Measurements from ENCODE around the gene ANKZF1. TPM values are rescaled to one million over a fixed set of nuclear protein-coding genes. Genes with fewer than 3 reads are reported as not detected.
A peak's percentile ranks its signal among the peaks of the same experiment; 100 is the strongest.
"Not testable (repeated sequence)": the region's sequence is repeated elsewhere in the genome, so short reads cannot be mapped to it uniquely, and the experiment has no call there.

The ANKZF1 gene
- total RNA-seq, 8 experiments from 2014 or later = 24.3 to 78.1 (median 48.1) TPM

DNA sequence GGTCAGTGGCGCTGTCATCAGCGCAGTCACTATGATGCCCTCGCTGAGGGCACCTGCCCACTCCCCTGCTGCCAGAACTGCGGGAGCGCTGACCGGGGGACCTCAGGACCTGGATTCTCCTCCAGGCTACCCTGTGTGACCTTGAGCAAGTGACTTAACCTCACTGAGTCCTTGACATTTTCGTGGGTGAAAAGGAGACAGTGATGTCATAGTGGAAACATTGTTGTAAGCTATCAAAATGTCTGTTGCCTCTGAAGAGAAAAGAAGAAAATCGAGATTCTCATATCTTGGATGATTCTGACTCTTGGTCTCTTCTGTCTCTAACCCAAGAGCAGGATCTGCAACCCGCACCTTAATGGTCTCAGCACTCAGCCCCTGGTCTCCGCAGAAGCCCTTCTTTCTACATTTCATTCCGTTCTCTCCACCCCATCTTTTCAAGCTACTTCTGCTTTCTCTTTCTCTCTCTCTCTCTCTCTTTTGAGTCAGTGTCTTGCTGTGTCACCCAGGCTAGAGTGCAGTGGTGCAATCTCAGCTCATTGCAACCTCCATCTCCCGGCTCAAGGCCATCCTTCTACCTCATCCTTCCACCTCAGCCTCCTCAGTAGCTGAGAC lies 25.1 kb downstream of the ANKZF1 start:
- Histone ChIP-seq H3K4me1 (replicated peaks in 1 of 2) (peaks cover 13 to 18% of the 10 kb centered on the region in 2 donors), H3K27ac (no peak overlapping the region), H3K4me3 (peak overlapping the region; percentile 23 to 51 (median 30))
- in situ Hi-C loops (cut with MboI; ENCODE audit: low pct_unique_long_range_greater_than_20kb in 2 of 9, low sequenced_read_pairs in 9 of 9, unreplicated experiment in 9 of 9) = no loop called here
- WGBS, 10 experiments = 23 to 71% (median 42%) methylated on average over 1 to 9 of the region's 12 CpGs
- no peak for ATAC-seq (replicated peaks in 6 of 8)

DNA sequence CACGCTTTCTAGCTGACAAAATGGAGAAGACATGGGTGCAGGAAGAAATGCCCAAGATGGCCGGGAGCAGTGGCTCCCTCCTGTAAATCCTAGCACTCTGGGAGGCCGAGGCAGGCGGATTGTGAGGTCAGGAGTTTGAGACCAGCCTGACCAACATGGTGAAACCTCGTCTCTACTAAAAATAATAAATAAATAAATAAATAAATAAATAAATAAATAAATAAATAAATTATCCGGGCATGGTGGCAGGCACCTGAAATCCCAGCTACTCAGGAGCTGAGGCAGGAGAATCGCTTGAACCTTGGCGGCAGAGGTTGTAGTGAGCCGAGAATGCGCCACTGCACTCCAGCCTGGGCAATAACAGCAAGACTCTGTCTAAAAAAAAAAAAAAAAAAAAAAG lies 29.3 kb downstream of the ANKZF1 start:
- in situ Hi-C loops (cut with MboI; ENCODE audit: low pct_unique_long_range_greater_than_20kb in 2 of 9, low sequenced_read_pairs in 9 of 9, unreplicated experiment in 9 of 9); H3K4me1 ChIP-seq (replicated peaks in 1 of 2); ATAC-seq (replicated peaks in 6 of 8); H3K27ac ChIP-seq; H3K4me3 ChIP-seq: not testable (repeated sequence)
- WGBS, 10 experiments = 50 to 100% (median 68%) methylated on average over 1 to 9 of the region's 10 CpGs; no CpG with 5 or more reads in 1 of the 10 experiments

DNA sequence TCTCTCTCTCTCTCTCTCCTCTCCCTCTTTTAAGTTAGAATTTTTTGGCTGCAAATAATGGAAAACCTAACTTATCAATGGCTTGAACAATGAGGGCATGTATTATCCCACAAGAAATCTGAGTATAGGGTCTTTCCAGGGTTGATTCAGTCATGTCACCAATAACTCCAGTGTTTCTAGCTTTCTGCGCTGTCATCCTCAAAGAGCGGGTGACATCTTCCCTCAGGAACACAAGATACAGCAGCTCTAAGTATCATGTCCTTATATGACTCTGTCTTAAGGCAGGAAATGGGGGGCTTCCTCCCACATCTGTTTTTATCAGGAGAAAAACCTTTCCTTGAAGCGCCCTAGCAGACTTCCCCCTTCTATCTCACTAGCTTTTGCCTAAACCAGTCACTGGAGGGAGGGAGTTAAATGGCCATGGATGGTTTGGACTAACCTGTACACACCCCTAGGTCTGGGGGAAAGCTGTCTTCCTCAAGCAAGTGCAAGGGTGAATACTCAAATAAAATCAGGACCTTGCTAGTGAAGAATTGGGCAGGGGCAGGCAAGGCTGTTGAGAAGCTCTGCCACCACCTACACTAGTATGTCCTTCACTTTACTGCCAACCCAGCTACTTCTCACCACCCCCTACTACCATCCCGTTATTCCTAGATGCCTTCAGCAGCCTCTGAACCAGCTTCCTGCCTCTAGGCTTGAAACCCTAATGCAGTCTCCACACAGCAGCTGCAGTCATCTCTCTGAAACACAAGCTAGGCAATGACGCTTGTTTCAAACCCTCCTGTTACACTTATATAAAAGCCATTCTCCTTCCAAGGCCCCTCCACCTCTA lies 31.6 kb downstream of the ANKZF1 start:
- no peak overlapping the region for H3K27ac ChIP-seq
- in situ Hi-C loops (cut with MboI; ENCODE audit: low pct_unique_long_range_greater_than_20kb in 2 of 9, low sequenced_read_pairs in 9 of 9, unreplicated experiment in 9 of 9) = no loop called here
- H3K4me1 ChIP-seq (replicated peaks in 1 of 2) = no peaks in the 10 kb centered on the region
- ATAC-seq (replicated peaks in 6 of 8) = peak in 1 of 8 experiments; percentile 31
- 50 to 100% (median 74%) methylated on average over 1 to 5 of the region's 5 CpGs; no CpG with 5 or more reads in 1 of the 10 experiments for WGBS, 10 experiments
- H3K4me3 ChIP-seq = no peak overlapping the region

DNA sequence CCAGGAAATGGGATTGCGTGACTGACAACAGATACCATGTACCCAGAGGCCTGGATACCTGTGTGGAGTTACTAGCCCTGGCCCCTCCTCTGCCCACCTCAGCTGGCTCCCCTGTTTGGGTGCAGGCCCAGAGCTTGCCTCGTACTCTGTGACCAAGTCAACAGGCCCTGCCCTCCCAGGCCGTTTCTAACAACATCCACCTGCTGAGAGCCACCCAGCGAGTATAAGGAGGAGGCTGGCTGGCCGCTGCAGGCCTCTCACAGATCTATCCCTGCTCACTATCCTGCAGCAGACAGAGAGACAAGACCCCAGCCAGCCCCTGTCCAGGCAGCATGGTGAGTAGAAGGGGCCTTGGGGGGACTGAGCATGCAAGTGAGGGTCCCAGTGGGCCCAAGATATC lies 36.6 kb downstream of the ANKZF1 start:
- Histone ChIP-seq H3K27ac (no peak overlapping the region), H3K4me1 (replicated peaks in 1 of 2) (no peaks in the 10 kb centered on the region), H3K4me3 (no peak overlapping the region)
- no peak for ATAC-seq (replicated peaks in 6 of 8)
- in situ Hi-C loops (cut with MboI; ENCODE audit: low pct_unique_long_range_greater_than_20kb in 2 of 9, low sequenced_read_pairs in 9 of 9, unreplicated experiment in 9 of 9) = no loop called here
- 8 to 83% (median 60%) methylated on average over 1 to 2 of the region's 5 CpGs; no CpG with 5 or more reads in 5 of the 10 experiments for WGBS, 10 experiments

DNA sequence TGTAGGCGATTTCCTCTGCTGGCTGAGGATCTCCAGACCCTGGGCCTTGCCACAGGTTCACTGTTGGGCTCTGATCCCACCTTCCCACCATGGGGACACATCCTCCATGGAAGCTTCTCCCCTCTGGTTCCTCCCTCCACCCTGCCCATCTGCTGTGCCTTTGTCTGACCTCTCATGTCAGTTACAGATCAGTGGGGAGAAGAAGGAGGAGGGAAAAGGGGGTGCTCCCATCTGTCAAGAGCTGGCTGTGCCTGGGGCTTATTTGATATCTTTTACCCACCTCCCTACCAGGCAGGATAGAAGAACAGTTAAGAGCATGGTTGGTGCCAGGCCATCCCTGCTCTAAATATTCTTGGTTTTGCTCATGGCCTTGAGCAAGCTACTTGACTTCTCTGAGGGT lies 37.3 kb downstream of the ANKZF1 start:
- Histone ChIP-seq H3K27ac (no peak overlapping the region), H3K4me1 (replicated peaks in 1 of 2) (no peaks in the 10 kb centered on the region), H3K4me3 (no peak overlapping the region)
- in situ Hi-C loops (cut with MboI; ENCODE audit: low pct_unique_long_range_greater_than_20kb in 2 of 9, low sequenced_read_pairs in 9 of 9, unreplicated experiment in 9 of 9) = no loop called here
- 17 to 43% methylated on average over 1 of the region's 1 CpG; no CpG with 5 or more reads in 8 of the 10 experiments for WGBS, 10 experiments
- no peak for ATAC-seq (replicated peaks in 6 of 8)

DNA sequence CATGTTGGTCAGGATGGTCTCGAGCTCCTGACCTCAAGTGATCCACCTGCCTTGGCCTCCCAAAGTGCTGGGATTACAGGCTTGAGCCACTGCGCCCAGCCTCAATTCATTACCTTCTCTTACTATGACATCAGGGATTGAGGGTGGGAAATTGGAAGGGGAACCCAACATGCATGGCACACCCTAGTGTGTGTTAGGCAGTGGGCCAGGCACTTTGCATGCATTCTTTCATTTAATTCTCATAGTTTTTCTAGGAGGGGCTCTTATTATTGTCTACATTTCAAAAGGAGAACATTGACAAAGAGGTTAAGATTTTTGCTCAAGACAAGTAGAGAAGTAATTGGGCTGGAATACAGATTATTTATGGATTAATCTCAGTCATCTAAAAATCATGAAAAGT lies 38.7 kb downstream of the ANKZF1 start:
- no peaks in the 10 kb centered on the region for H3K4me1 ChIP-seq (replicated peaks in 1 of 2)
- WGBS, 10 experiments = 17 to 80% (median 46%) methylated on average over 1 to 2 of the region's 2 CpGs; no CpG with 5 or more reads in 6 of the 10 experiments
- no peak overlapping the region for H3K4me3 ChIP-seq
- in situ Hi-C loops (cut with MboI; ENCODE audit: low pct_unique_long_range_greater_than_20kb in 2 of 9, low sequenced_read_pairs in 9 of 9, unreplicated experiment in 9 of 9) = no loop called here
- peak in 2 of 8 experiments; percentile 89 to 90 for ATAC-seq (replicated peaks in 6 of 8)
- H3K27ac ChIP-seq = no peak overlapping the region

DNA sequence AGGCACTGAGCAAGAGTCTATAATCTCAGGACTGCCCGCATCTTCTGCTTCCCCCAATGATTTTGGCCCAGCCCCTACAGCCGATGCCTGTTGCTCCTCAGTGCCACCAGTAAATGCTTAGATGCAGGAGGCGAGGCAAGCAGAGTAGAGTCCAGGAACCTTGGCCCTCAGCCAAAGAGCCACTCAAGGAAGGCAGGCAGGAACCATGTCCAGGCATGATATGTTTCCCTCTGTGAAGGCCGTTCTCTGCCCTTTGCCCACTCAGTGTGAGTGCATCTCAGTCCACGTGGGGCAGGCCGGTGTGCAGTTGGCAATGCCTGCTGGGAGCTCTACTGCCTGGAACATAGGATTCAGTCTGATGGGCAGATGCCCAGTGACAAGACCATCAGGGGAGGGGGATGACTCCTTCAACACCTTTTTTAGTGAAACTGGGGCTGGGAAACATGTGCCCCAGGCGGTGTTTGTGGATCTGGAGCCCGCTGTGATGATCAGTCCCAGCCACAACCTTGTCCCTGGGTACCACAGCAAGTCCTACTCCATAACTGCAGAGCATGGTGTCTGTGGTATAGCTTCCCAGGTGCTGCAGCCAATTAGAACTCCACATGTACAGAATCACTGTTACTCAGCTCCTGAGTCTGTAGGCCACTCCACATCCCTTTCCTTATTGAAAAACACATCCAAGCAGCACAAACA lies 39.9 kb downstream of the ANKZF1 start:
- H3K4me1 ChIP-seq (replicated peaks in 1 of 2) = peaks cover 0 to 4% of the 10 kb centered on the region in 2 donors
- in situ Hi-C loops (cut with MboI; ENCODE audit: low pct_unique_long_range_greater_than_20kb in 2 of 9, low sequenced_read_pairs in 9 of 9, unreplicated experiment in 9 of 9) = no loop called here
- no peak overlapping the region for H3K27ac ChIP-seq
- no peak overlapping the region for H3K4me3 ChIP-seq
- 20 to 100% (median 63%) methylated on average over 1 to 7 of the region's 8 CpGs for WGBS, 10 experiments
- ATAC-seq (replicated peaks in 6 of 8) = peak in 3 of 8 experiments; percentile 39 to 60 (median 55)

DNA sequence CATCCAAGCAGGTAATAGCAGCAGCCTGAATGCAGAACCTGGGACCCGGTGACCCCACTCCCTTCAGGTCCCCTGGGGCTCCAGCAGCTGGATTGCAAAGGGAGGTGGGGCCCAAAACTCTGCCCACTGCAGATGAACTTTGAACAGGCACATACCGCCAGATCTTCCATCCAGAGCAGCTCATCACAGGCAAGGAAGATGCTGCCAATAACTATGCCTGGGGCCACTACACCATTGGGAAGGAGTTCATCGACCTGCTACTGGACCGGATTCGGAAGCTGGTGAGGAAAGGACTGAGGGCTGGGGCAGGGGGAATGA lies 40.4 kb downstream of the ANKZF1 start:
- ATAC-seq (replicated peaks in 6 of 8) = no peak
- in situ Hi-C loops (cut with MboI; ENCODE audit: low pct_unique_long_range_greater_than_20kb in 2 of 9, low sequenced_read_pairs in 9 of 9, unreplicated experiment in 9 of 9) = no loop called here
- Histone ChIP-seq H3K27ac (no peak overlapping the region), H3K4me3 (no peak overlapping the region), H3K4me1 (replicated peaks in 1 of 2) (peaks cover 0 to 4% of the 10 kb centered on the region in 2 donors)
- 40 to 100% (median 50%) methylated on average over 1 of the region's 5 CpGs; no CpG with 5 or more reads in 7 of the 10 experiments for WGBS, 10 experiments

DNA sequence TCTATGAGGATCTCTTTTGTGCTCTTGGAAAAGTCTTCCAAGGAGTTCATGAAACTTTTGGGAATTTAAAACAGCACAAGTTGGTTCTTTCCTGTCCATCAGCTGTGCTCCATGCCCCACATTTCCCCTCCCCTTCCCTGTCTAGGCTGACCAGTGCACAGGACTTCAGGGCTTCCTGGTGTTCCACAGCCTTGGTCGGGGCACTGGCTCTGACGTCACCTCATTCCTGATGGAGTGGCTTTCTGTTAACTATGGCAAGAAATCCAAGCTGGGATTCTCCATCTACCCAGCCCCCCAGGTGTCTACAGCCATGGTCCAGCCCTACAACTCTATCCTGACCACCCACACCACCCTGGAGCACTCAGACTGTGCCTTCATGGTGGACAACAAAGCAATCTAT lies 41.4 kb downstream of the ANKZF1 start:
- WGBS, 10 experiments = 80% methylated on average over 2 of the region's 2 CpGs; no CpG with 5 or more reads in 9 of the 10 experiments
- no peak overlapping the region for H3K27ac ChIP-seq
- H3K4me1 ChIP-seq (replicated peaks in 1 of 2) = peaks cover 0 to 4% of the 10 kb centered on the region in 2 donors
- no peak overlapping the region for H3K4me3 ChIP-seq
- in situ Hi-C loops (cut with MboI; ENCODE audit: low pct_unique_long_range_greater_than_20kb in 2 of 9, low sequenced_read_pairs in 9 of 9, unreplicated experiment in 9 of 9) = no loop called here
- no peak for ATAC-seq (replicated peaks in 6 of 8)

DNA sequence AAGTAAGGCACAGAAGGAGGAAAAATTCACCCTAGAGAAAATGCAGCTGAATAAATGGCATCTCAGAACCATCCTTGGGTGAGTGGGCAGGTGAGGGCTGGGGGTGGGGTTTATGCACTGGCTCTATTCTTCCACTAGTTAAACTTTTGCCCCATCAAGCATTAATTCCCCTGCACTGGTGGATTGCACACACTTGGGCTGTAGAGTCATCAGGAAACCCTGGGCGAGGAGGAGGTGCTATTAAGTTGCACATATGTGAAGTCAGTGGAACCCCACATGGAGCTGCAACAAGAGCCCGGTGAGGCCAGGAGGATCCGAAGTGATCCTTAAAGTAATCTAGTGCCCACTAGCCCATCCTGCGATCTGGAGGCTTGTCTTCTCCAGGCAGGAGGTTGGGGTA lies 42.8 kb downstream of the ANKZF1 start:
- Histone ChIP-seq H3K27ac (no peak overlapping the region), H3K4me1 (replicated peaks in 1 of 2) (peaks cover 0 to 4% of the 10 kb centered on the region in 2 donors), H3K4me3 (no peak overlapping the region)
- no peak for ATAC-seq (replicated peaks in 6 of 8)
- WGBS, 10 experiments = 25 to 90% (median 48%) methylated on average over 2 to 3 of the region's 4 CpGs; no CpG with 5 or more reads in 5 of the 10 experiments
- in situ Hi-C loops (cut with MboI; ENCODE audit: low pct_unique_long_range_greater_than_20kb in 2 of 9, low sequenced_read_pairs in 9 of 9, unreplicated experiment in 9 of 9) = no loop called here

DNA sequence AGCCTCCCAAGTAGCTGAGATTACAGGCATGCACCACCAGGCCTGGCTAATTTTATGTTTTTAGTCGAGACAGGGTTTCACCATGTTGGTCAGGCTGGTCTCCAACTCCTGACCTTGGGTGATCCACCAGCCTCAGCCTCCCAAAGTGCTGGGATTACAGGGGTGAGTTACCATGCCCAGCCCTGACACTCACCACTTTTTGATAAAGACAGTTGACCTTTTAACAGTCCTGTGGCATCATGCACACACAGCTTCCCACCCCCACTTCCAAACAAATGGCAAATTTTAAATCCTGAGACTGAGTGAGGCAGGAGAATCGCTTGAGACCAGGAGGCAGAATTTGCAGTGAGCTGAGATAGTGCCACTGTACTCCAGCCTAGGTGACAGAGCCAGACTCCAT lies 43.4 kb downstream of the ANKZF1 start:
- in situ Hi-C loops (cut with MboI; ENCODE audit: low pct_unique_long_range_greater_than_20kb in 2 of 9, low sequenced_read_pairs in 9 of 9, unreplicated experiment in 9 of 9) = no loop called here
- ATAC-seq (replicated peaks in 6 of 8) = no peak
- Histone ChIP-seq H3K27ac (no peak overlapping the region), H3K4me3 (no peak overlapping the region), H3K4me1 (replicated peaks in 1 of 2) (peaks cover 3 to 6% of the 10 kb centered on the region in 2 donors)
- WGBS, 10 experiments = 0 to 100% (median 60%) methylated on average over 1 to 2 of the region's 2 CpGs; no CpG with 5 or more reads in 6 of the 10 experiments

DNA sequence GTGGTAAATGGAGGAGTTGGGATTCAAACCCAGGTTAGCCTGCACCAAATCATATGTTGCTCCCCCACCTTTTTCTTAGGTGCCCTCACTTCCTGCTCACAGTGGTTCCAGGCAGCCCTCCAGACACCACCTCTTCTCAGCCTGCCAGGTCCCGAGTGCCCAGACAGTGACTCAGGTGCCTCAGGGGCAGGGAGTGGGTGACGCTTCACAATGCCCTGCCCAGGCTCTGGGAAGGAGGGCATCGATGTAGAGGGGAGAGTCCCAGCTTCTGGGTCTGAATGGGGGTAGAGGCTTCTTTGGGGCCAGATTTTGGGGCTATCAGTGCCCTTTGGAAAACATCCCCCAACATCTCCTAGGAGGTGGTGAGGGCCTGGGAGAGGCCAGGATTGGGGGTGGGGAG lies 44.3 kb downstream of the ANKZF1 start:
- WGBS, 10 experiments = 40% methylated on average over 1 of the region's 3 CpGs; no CpG with 5 or more reads in 9 of the 10 experiments
- Histone ChIP-seq H3K27ac (no peak overlapping the region), H3K4me1 (replicated peaks in 1 of 2) (peaks cover 10 to 14% of the 10 kb centered on the region in 2 donors), H3K4me3 (no peak overlapping the region)
- in situ Hi-C loops (cut with MboI; ENCODE audit: low pct_unique_long_range_greater_than_20kb in 2 of 9, low sequenced_read_pairs in 9 of 9, unreplicated experiment in 9 of 9) = no loop called here
- no peak for ATAC-seq (replicated peaks in 6 of 8)

DNA sequence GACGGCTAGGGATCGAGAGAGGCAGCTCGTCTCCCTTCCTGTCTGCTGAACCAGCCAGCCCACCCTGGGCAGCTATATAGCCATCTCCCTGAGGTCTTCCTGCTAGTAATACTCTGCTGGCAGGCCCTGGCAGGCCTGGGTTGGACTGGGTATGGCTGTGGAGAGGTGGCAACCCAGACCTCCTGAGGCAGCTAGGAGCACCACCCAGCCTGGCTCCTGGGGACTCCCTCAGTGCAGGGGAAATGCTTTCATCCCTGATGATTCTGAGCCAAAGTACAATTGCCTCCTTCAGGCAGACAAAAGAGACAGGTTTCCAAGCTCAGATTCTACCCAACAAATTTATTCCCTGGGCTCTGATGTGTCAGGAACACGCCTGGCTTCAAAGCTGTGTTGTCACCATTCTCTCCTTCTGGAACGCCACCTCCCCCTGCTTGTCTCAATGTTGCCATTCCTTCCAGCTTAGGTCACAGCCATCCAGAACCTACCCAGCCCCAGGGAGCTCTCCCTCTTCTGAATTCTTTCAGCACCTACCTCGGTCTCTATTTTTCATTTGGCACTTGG lies 44.8 kb downstream of the ANKZF1 start:
- Histone ChIP-seq H3K27ac (no peak overlapping the region), H3K4me1 (replicated peaks in 1 of 2) (peaks cover 10 to 14% of the 10 kb centered on the region in 2 donors), H3K4me3 (no peak overlapping the region)
- ATAC-seq (replicated peaks in 6 of 8) = peak in 4 of 8 experiments; percentile 7 to 12 (median 10)
- in situ Hi-C loops (cut with MboI; ENCODE audit: low pct_unique_long_range_greater_than_20kb in 2 of 9, low sequenced_read_pairs in 9 of 9, unreplicated experiment in 9 of 9) = no loop called here
- WGBS, 10 experiments = 0 to 74% (median 0%) methylated on average over 1 to 3 of the region's 6 CpGs; no CpG with 5 or more reads in 1 of the 10 experiments
